IMR-90 (cell line): ENCODE data around the gene ETV6.

Experiments used
- BHLHE40 ChIP-seq: fragments of 150-350 bp; IDR thresholded peaks from 2 replicates; pipeline ENCODE4 v1.6.1; 2016; ENCODE audit warnings: mild to moderate bottlenecking, low read depth, low read length
- CHD1 ChIP-seq: IDR thresholded peaks from 2 replicates; pipeline ENCODE4 v1.6.1; 2012; ENCODE audit warnings: low read depth, low read length, improper control_type of control experiment
- MAFK ChIP-seq: IDR thresholded peaks from 2 replicates; pipeline ENCODE4 v1.6.1; 2012; ENCODE audit warnings: low read depth, low read length, improper control_type of control experiment
- POLR2A ChIP-seq: IDR thresholded peaks from 2 replicates; pipeline ENCODE4 v1.6.1; 2012; ENCODE audit warnings: mild to moderate bottlenecking, low read depth, low read length
- RCOR1 ChIP-seq: IDR thresholded peaks from 2 replicates; pipeline ENCODE4 v1.6.1; 2012; ENCODE audit warnings: mild to moderate bottlenecking, low read length, improper control_type of control experiment; ENCODE audit not compliant: insufficient replicate concordance
- RFX5 ChIP-seq: IDR thresholded peaks from 2 replicates; pipeline ENCODE4 v1.8.0; 2012; ENCODE audit warnings: low read depth, mild to moderate bottlenecking, low read length, moderate library complexity
- TF ChIP-seq, protein P1 (sequence below): conservative IDR thresholded peaks from 2 replicates; pipeline ENCODE4 v1.5.1; 2012; ENCODE audit warnings: mild to moderate bottlenecking, low read depth, low read length, improper control_type of control experiment

DNA sequence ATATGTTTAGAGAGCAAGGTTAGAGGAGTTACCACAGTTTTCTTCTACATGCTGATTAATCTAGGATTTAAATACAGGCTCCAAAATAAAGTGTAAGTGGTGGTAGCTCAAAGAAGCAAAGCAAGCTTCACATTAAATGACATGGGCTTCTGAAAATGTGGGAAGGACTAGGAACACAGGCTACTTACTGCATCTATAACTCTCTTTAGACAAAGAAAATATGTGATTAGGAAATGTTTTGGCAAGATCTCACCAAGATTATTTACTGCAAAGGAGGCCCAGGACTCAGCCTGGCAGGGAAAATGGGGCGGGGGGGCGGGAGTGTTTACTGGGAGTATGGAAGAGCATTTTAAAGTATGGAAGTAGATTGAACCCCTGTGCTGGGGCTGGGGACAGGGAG is 39.4 kb downstream of the ETV6 start:
- TF ChIP-seq, protein P1, sequence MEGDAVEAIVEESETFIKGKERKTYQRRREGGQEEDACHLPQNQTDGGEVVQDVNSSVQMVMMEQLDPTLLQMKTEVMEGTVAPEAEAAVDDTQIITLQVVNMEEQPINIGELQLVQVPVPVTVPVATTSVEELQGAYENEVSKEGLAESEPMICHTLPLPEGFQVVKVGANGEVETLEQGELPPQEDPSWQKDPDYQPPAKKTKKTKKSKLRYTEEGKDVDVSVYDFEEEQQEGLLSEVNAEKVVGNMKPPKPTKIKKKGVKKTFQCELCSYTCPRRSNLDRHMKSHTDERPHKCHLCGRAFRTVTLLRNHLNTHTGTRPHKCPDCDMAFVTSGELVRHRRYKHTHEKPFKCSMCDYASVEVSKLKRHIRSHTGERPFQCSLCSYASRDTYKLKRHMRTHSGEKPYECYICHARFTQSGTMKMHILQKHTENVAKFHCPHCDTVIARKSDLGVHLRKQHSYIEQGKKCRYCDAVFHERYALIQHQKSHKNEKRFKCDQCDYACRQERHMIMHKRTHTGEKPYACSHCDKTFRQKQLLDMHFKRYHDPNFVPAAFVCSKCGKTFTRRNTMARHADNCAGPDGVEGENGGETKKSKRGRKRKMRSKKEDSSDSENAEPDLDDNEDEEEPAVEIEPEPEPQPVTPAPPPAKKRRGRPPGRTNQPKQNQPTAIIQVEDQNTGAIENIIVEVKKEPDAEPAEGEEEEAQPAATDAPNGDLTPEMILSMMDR, result no peak
- TF ChIP-seq CHD1, result no peak
- TF ChIP-seq POLR2A, result no peak
- TF ChIP-seq RFX5, result no peak
- TF ChIP-seq BHLHE40, result no peak
- no peak for TF ChIP-seq RCOR1
- TF ChIP-seq MAFK, result no peak
